ENCODE data around the gene DCANP1.

The DCANP1 gene

DNA sequence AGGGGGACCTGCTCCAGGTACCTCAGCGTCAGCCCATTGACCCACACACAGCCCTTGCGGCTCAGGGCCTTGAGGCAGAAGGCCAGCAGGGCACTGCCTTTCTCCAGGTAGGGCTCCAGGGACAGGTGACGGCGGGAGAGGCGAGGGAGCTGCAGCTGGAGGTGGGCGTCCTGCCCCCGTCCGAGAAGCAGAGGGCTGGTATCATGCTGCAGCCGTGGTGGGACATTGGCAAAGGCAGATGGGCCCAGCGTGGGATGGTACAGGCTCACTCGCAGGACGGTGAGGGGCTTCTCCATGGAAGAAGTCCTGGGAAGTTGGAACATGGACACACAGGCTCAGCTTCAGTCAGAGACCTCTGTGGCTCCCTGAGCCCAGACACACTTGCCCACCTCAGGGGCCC is 2.5 kb upstream of the DCANP1 start:
- H3K36me3 Mint-ChIP-seq (ENCODE audit: insufficient read depth): no peaks in the 10 kb centered on the region
- H3K27ac Mint-ChIP-seq (ENCODE audit: low read depth): no peak overlapping the region
- DNase-seq (ENCODE audit: low spot score in 2 of 2): no peak
- no peak overlapping the region for H3K4me3 Mint-ChIP-seq
- H3K4me1 Mint-ChIP-seq: no peaks in the 10 kb centered on the region
- H3K9me3 Mint-ChIP-seq: no peaks in the 10 kb centered on the region
- peaks cover 25% of the 10 kb centered on the region for H3K27me3 Mint-ChIP-seq
- ATAC-seq (replicated peaks; ENCODE audit: extremely low read depth, poor library complexity, severe bottlenecking): no peak

DNA sequence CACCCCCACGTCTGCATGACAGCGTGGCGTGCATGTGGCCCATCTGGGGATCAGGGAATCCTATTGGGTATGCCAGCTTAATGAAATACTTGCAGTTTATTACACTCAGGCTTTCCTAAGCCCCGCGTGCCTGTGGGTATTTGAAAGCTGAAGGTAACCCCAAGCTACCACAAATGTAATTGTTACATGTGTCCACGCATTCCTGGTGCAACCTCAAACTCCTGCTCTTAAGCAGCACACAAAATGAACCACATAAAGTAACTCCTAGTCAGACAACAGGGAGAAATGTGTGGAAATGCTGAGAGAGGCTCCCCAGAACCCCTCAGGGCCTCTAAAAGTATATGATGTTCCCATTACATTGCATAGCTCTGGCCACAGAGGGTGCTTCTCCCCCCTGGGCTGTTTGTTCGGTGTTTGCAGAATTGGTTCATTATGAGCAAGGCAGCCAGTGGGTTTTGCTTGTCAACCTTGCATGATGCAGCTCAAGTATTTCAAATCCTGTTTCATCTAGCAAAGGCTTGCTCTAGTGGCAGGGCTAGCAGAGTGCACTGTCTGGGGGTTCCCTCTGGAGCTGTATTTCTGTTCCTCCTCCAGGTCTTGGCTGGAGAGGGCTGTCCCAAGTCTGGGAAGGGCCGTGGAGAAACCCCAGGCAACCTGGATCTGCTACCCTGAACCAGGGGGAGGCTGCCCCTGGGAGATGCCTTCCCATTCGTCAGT is 1.8 kb upstream of the DCANP1 start:
- Mint-ChIP-seq H3K4me1 (no peaks in the 10 kb centered on the region), H3K27me3 (peaks cover 20% of the 10 kb centered on the region), H3K36me3 (ENCODE audit: insufficient read depth) (no peaks in the 10 kb centered on the region), H3K9me3 (no peaks in the 10 kb centered on the region), H3K27ac (ENCODE audit: low read depth) (no peak overlapping the region), H3K4me3 (no peak overlapping the region)
- ATAC-seq (replicated peaks; ENCODE audit: extremely low read depth, poor library complexity, severe bottlenecking): no peak
- DNase-seq (ENCODE audit: low spot score in 2 of 2): no peak

DNA sequence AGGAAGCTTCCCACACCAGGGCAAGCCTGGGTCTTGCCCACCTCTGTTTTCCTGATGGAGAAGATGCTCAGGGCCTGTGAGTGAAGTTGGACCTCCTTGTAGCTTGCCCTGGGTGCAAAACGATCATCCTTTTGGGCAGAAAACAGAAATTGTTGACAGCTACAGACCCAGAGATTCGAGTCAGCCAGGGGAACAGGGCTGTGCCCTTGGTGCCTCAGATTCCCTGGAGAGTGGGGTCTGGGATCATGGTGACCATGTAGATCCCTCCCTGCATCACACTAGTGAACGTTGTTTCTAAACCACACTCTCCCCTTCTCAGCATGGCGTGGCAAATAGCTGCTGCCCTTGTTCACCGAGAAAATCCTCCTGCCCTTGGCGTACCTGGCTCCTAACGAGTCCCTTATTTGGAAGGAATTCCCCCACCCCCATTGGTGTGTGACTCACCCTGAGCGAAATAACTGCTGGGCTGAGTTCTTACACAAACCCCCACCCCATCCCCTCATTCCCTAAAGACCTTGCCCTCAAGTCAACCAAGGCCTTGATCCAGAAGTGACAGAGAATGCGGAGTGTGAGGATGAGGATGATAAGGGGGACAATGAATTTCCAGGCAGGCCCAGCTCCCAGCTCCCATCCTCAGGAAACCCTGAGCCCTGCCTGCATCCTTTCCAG is 1.1 kb upstream of the DCANP1 start:
- ATAC-seq (replicated peaks; ENCODE audit: extremely low read depth, poor library complexity, severe bottlenecking) (no peak), DNase-seq (ENCODE audit: low spot score in 2 of 2) (no peak)
- Mint-ChIP-seq H3K27me3 (peaks cover 15% of the 10 kb centered on the region), H3K9me3 (no peaks in the 10 kb centered on the region), H3K36me3 (ENCODE audit: insufficient read depth) (no peaks in the 10 kb centered on the region), H3K27ac (ENCODE audit: low read depth) (no peak overlapping the region), H3K4me3 (no peak overlapping the region), H3K4me1 (no peaks in the 10 kb centered on the region)

DNA sequence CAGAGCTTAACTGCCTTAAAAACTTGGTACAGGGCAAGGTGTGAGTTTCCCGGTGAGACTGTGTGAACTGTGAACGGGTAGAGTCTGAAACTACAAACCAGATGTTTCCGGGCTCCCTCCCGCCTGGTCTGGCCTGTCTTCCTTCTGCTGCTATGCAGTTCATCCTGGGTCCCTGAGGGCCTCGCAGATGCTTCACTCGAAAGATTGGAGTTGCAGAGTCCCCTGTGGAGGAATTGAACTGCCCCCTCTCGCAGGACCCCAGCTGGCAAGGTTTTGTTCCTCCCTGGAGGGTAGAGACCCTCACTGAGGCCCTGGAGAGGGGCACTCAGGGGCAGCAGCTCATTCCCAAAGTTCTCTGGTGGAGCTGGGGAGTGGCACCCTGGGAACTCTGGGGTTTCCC is 533 bp downstream of the DCANP1 start:
- H3K27ac Mint-ChIP-seq (ENCODE audit: low read depth): no peak overlapping the region
- H3K36me3 Mint-ChIP-seq (ENCODE audit: insufficient read depth): no peaks in the 10 kb centered on the region
- ATAC-seq (replicated peaks; ENCODE audit: extremely low read depth, poor library complexity, severe bottlenecking): no peak
- no peaks in the 10 kb centered on the region for H3K9me3 Mint-ChIP-seq
- H3K27me3 Mint-ChIP-seq: peaks cover 7% of the 10 kb centered on the region
- H3K4me1 Mint-ChIP-seq: no peaks in the 10 kb centered on the region
- H3K4me3 Mint-ChIP-seq: no peak overlapping the region
- no peak for DNase-seq (ENCODE audit: low spot score in 2 of 2)

DNA sequence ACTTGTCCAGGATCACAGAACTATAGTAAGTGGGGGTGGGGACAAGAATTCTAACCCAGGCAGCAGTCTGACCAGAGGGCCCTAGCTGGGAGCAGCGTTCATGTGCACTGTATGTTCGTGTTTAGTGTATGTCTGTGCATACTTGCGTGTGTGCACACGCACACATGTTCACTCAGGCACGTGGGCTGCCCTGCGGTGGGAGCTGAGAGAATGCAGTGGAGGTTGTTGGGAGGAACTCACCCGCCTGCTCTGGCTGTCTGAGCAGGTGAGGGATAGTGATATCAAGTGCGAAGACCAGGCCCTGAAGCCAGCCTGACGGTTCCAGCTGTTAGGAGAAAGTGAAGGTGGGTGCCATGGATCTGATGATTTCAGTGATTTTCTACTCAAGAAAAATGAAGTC is 942 bp downstream of the DCANP1 start:
- Mint-ChIP-seq H3K27ac (ENCODE audit: low read depth) (no peak overlapping the region), H3K4me3 (no peak overlapping the region), H3K9me3 (no peaks in the 10 kb centered on the region), H3K27me3 (peaks cover 7% of the 10 kb centered on the region), H3K4me1 (no peaks in the 10 kb centered on the region), H3K36me3 (ENCODE audit: insufficient read depth) (no peaks in the 10 kb centered on the region)
- DNase-seq (ENCODE audit: low spot score in 2 of 2) (no peak), ATAC-seq (replicated peaks; ENCODE audit: extremely low read depth, poor library complexity, severe bottlenecking) (no peak)

DNA sequence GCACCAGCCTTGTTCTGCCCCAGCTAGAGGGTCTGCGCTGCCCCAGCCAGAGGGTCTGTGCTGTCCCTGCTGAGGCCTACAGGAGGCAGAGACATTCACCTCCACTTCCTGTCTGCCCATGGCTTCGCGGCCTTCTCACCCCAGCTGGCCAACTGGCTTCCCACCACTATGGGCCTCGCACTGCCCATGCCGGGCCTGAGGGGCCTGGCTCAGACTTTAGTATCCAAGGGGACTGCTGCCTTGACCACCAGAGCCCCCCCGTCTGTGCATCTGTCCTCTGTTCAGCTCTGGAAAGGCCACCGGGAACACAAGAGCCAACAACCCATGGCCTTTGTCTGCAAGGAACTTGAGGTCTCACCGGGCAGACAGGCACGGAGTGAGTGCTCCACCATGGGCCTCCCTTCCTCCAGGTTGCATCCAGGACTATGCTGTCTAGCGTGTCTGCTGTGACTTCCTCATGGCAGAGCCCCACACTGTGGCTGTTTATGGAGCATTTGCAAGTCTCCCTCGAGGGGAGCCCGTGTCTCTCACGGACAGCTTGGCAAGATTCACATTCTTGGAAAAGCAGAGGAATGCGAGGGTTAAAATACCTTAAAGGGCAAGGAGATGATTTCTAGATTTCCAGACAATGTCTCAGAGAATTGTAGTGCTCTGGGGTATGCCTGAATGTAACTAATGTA is 1.7 kb downstream of the DCANP1 start:
- no peak overlapping the region for H3K4me3 Mint-ChIP-seq
- H3K27me3 Mint-ChIP-seq: peaks cover 7% of the 10 kb centered on the region
- H3K4me1 Mint-ChIP-seq: no peaks in the 10 kb centered on the region
- DNase-seq (ENCODE audit: low spot score in 2 of 2) (no peak), ATAC-seq (replicated peaks; ENCODE audit: extremely low read depth, poor library complexity, severe bottlenecking) (no peak)
- no peak overlapping the region for H3K27ac Mint-ChIP-seq (ENCODE audit: low read depth)
- no peaks in the 10 kb centered on the region for H3K9me3 Mint-ChIP-seq
- no peaks in the 10 kb centered on the region for H3K36me3 Mint-ChIP-seq (ENCODE audit: insufficient read depth)

DNA sequence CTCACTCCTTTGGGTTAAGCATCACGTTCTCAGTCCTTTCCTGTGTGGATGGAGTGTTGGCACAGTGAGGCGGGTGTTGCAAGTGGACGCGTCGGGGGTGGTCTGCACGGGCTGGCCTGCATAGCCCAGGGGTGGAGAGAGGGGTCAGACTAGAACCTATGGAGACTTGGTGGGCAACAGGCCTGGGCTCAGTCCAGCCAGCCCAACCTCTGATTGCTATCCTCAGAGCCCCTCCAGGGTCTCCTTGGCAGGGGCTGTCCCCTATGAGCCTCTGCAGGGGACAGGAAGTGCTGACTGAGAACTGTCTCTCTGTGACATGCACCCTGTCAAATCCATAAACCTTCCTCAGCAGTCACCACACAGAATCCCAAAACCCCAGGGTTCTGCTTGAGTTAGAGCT is 2.3 kb downstream of the DCANP1 start:
- no peak overlapping the region for H3K4me3 Mint-ChIP-seq
- no peak for DNase-seq (ENCODE audit: low spot score in 2 of 2)
- no peaks in the 10 kb centered on the region for H3K4me1 Mint-ChIP-seq
- no peak overlapping the region for H3K27ac Mint-ChIP-seq (ENCODE audit: low read depth)
- H3K27me3 Mint-ChIP-seq: peaks cover 7% of the 10 kb centered on the region
- no peaks in the 10 kb centered on the region for H3K36me3 Mint-ChIP-seq (ENCODE audit: insufficient read depth)
- H3K9me3 Mint-ChIP-seq: no peaks in the 10 kb centered on the region
- no peak for ATAC-seq (replicated peaks; ENCODE audit: extremely low read depth, poor library complexity, severe bottlenecking)

DNA sequence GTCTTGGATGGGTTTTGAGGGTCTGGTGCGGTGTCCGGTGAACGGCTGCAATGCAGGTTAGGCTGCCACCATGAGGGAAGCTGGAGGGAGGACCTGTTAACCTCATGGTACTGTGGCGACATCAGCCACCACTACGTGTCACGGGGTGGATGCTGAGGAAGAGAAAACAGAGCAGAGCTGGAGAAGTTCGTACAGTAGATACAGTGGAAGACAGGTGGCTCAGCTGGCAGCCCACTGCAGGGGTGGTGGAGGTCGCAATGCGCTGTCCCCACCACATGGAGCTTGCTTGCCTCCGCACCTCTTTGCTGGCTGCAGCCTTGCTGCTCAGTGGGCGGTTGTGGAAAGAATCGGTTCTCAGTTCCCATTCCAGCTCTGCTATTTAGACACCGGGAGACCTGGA is 2.8 kb downstream of the DCANP1 start:
- H3K9me3 Mint-ChIP-seq: no peaks in the 10 kb centered on the region
- DNase-seq (ENCODE audit: low spot score in 2 of 2): no peak
- H3K4me1 Mint-ChIP-seq: no peaks in the 10 kb centered on the region
- no peak for ATAC-seq (replicated peaks; ENCODE audit: extremely low read depth, poor library complexity, severe bottlenecking)
- H3K27ac Mint-ChIP-seq (ENCODE audit: low read depth): no peak overlapping the region
- H3K27me3 Mint-ChIP-seq: peaks cover 7% of the 10 kb centered on the region
- no peak overlapping the region for H3K4me3 Mint-ChIP-seq
- no peaks in the 10 kb centered on the region for H3K36me3 Mint-ChIP-seq (ENCODE audit: insufficient read depth)

DNA sequence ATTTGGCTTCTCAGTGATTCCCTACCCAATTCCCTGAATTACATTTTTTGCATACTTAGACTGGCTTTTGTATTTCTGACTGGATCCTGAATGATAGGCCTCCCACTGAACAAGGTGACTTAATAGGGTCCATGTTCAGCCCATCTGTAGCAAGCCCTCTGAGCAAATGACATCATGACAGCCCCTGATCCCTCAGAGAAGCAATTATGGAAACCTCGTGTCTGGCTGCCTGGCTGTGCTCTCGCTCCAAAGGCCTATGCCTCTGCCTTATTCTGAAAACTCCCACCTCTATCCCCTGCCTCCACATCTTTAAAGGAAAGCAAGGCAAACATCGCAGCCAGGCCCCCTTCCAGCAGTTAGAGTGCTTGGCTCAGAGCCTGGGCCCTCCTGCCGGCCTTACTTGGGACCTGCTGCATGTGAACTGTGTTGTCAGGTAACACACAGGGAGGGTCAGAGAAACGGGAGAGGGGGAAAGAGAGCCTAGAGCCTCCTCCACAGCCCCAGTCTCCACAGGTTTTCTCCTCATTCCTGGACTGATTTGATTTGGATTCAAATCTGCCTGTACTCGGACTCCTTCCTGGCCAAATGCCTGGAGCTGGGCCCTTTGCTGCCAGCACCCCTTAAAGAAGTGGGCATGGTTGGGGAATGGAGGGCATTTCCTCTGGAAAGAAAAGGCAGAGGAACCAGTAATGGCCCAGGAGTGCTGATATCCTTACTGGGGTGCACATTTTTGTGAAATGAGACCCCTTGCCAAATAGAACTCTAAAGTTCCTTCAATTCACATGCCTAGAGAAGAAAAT is 3.8 kb downstream of the DCANP1 start:
- no peak overlapping the region for H3K27ac Mint-ChIP-seq (ENCODE audit: low read depth)
- no peaks in the 10 kb centered on the region for H3K9me3 Mint-ChIP-seq
- H3K4me3 Mint-ChIP-seq: no peak overlapping the region
- H3K36me3 Mint-ChIP-seq (ENCODE audit: insufficient read depth): no peaks in the 10 kb centered on the region
- DNase-seq (ENCODE audit: low spot score in 2 of 2): no peak
- peaks cover 16% of the 10 kb centered on the region for H3K27me3 Mint-ChIP-seq
- no peaks in the 10 kb centered on the region for H3K4me1 Mint-ChIP-seq
- no peak for ATAC-seq (replicated peaks; ENCODE audit: extremely low read depth, poor library complexity, severe bottlenecking)

DNA sequence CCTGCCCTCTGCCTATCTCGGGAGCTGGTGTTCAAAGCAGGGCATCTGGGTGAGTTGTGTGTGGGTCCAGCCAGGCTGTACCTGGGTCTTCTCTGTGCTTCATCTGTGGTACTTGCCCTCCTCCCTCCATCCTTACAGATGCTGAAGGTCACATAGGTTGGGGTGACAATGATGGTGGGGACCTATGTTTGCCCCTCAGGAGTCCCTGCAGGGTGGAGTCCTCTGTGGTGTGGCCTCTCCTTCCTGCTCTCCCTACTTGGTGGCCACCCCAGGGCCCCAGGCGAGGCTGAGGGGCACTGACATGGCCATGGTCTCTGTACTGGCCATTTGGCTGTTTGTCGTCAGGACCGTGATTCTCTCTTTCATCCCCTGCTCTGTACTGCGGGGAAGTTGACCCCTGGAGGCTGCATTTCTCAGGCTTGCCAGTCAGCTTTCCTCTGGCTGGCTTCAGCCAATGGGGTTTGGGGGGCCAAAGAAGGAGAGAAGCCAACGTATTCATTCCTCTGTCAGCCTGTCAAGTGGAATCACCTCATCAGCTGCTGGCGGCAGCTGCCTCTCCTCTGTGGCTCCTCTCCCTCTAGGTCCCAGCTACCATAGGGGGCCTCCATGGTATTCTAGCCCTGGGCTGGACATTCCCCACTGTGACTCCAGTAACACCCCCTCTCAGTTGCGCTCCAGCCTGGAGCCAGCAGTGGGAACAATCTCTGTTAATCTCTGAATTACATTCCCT is 4.6 kb downstream of the DCANP1 start:
- no peak overlapping the region for H3K4me3 Mint-ChIP-seq
- no peak for DNase-seq (ENCODE audit: low spot score in 2 of 2)

DNA sequence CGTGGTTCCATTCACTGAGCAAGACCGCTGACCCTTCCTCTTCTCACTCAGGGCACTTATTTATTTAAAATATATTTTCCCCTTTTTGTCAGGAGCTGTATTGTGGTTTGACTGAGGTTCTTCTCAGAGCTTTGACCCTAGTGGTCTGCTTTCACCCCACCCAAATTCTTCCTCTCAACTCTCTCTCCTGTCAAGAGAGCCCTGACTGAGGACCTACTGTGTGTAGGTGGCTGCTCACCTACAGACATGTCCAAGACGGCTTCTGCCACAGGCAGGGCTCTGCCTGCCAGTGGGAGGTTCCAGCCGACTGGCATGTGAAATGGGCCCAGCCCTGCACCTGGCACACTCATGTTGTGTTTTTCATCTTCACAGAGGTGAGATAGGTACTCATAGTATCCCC is 5.2 kb downstream of the DCANP1 start:
- no peaks in the 10 kb centered on the region for H3K4me1 Mint-ChIP-seq
- H3K27ac Mint-ChIP-seq (ENCODE audit: low read depth): no peak overlapping the region
- peaks cover 2% of the 10 kb centered on the region for H3K36me3 Mint-ChIP-seq (ENCODE audit: insufficient read depth)
- no peaks in the 10 kb centered on the region for H3K9me3 Mint-ChIP-seq
- H3K27me3 Mint-ChIP-seq: peaks cover 23% of the 10 kb centered on the region
- ATAC-seq (replicated peaks; ENCODE audit: extremely low read depth, poor library complexity, severe bottlenecking) (no peak), DNase-seq (ENCODE audit: low spot score in 2 of 2) (no peak)
- H3K4me3 Mint-ChIP-seq: no peak overlapping the region

More for the DNA sequence above, 4.6 kb downstream of the DCANP1 start:
- ATAC-seq (replicated peaks; ENCODE audit: extremely low read depth, poor library complexity, severe bottlenecking): no peak
- no peaks in the 10 kb centered on the region for H3K9me3 Mint-ChIP-seq
- H3K4me1 Mint-ChIP-seq: no peaks in the 10 kb centered on the region
- H3K27me3 Mint-ChIP-seq: peaks cover 23% of the 10 kb centered on the region
- no peak overlapping the region for H3K27ac Mint-ChIP-seq (ENCODE audit: low read depth)
- H3K36me3 Mint-ChIP-seq (ENCODE audit: insufficient read depth): no peaks in the 10 kb centered on the region

DNA sequence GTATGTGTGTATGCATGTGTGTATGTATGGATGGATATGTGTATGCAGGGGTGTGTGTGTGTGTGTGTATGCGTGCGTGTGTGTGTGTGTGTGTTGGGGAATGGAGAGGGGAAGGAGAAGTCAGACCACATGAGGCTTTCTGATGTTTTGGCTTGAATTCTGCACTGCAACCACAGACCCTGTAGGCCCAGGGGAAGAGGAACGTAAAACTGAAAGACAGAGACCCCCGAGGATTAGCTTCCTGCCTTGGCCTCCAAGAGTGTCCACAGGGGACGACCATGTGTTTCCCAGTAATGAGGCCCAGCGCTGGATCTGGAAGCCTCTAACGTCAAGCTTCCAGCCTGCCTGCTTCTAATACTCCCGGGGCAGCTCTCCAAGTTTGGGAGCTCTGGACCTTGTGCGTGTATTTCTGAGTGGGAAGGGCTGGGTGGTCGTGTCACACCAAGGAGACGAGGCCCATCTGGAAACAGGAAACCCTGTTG is 5.8 kb downstream of the DCANP1 start:
- ATAC-seq (replicated peaks; ENCODE audit: extremely low read depth, poor library complexity, severe bottlenecking) (no peak), DNase-seq (ENCODE audit: low spot score in 2 of 2) (no peak)
- Mint-ChIP-seq H3K27ac (ENCODE audit: low read depth) (no peak overlapping the region), H3K4me3 (no peak overlapping the region), H3K27me3 (peaks cover 23% of the 10 kb centered on the region), H3K9me3 (no peaks in the 10 kb centered on the region), H3K4me1 (no peaks in the 10 kb centered on the region), H3K36me3 (ENCODE audit: insufficient read depth) (peaks cover 2% of the 10 kb centered on the region)
